Superior temporal gyrus (tissue), 1 donor: Measurements from ENCODE around the gene EEF1AKMT3.
"Not testable (repeated sequence)": the region's sequence is repeated elsewhere in the genome, so short reads cannot be mapped to it uniquely, and the experiment has no call there.

Experiments
- DNase-seq: peaks from one replicate; pipeline ENCODE4 v3.0.0-alpha.2; 2016; ENCODE audit errors: extremely low spot score

The EEF1AKMT3 gene

GRCh38 chr12:57816001-57816854, 43.8 kb downstream of the EEF1AKMT3 start:
- DNase-seq, result no peak

- no peak for DNase-seq
Measured at GRCh38 chr12:57816855-57817151, 44.4 kb downstream of the EEF1AKMT3 start.

GRCh38 chr12:57817261-57817989, 45.0 kb downstream of the EEF1AKMT3 start:
- no peak for DNase-seq

- not testable (repeated sequence) for DNase-seq
Measured at GRCh38 chr12:57817990-57818331, 45.5 kb downstream of the EEF1AKMT3 start.

GRCh38 chr12:57820119-57820518, 47.7 kb downstream of the EEF1AKMT3 start:
- not testable (repeated sequence) for DNase-seq

GRCh38 chr12:57821015-57821414, 48.6 kb downstream of the EEF1AKMT3 start:
- DNase-seq, result not testable (repeated sequence)

GRCh38 chr12:57821474-57822214, 49.2 kb downstream of the EEF1AKMT3 start:
- DNase-seq, result no peak

GRCh38 chr12:57822392-57823130, 50.1 kb downstream of the EEF1AKMT3 start:
- DNase-seq, result no peak

- no peak for DNase-seq
Measured at GRCh38 chr12:57823131-57823907, 50.9 kb downstream of the EEF1AKMT3 start.

GRCh38 chr12:57823908-57824640, 51.7 kb downstream of the EEF1AKMT3 start:
- no peak for DNase-seq

- no peak for DNase-seq
Measured at GRCh38 chr12:57825451-57825850, 53.0 kb downstream of the EEF1AKMT3 start.

GRCh38 chr12:57826400-57826799, 54.0 kb downstream of the EEF1AKMT3 start:
- no peak for DNase-seq

- DNase-seq, result no peak
Measured at GRCh38 chr12:57826966-57827365, 54.6 kb downstream of the EEF1AKMT3 start.

- DNase-seq, result no peak
Measured at GRCh38 chr12:57829025-57829777, 56.8 kb downstream of the EEF1AKMT3 start.

GRCh38 chr12:57830393-57830792, 58.0 kb downstream of the EEF1AKMT3 start:
- DNase-seq, result no peak
